K562 (cell line): ENCODE measurements around the gene HOXB6. TPM values are rescaled to one million over a fixed set of nuclear protein-coding genes. Genes with fewer than 3 reads are reported as not detected.

ENCODE experiments used
- CBX3 ChIP-seq, 2 experiments: IDR thresholded peaks; 1 replicate in 1 of 2; 2 replicates in 1 of 2; pipeline ENCODE4 v1.6.1; 2012; ENCODE audit warnings: inconsistent platforms in 2 of 2, low read length in 2 of 2, borderline replicate concordance in 1 of 2, control low read depth in 1 of 2
- CHD4 ChIP-seq: fragments of 200-600 bp; sonication (generic); IDR thresholded peaks from 3 replicates; pipeline ENCODE4 v1.6.1; 2012; ENCODE audit warnings: low read depth, mild to moderate bottlenecking, mixed read lengths, low read length, inconsistent platforms; ENCODE audit not compliant: insufficient read depth, insufficient replicate concordance, poor library complexity, severe bottlenecking
- DPF2 ChIP-seq: fragments of 450-650 bp; IDR thresholded peaks from 2 replicates; pipeline ENCODE4 v1.6.1; 2016
- ESRRA ChIP-seq: fragments of 450-650 bp; IDR thresholded peaks from 2 replicates; pipeline ENCODE4 v1.6.1; 2014; ENCODE audit warnings: low read depth, mild to moderate bottlenecking, moderate library complexity, borderline replicate concordance
- HMG20A ChIP-seq: fragments of 450-650 bp; formaldehyde crosslinking; conservative IDR thresholded peaks from 2 replicates; pipeline ENCODE4 v1.4.0; 2020; ENCODE audit warnings: mild to moderate bottlenecking, mixed read lengths
- MAFF ChIP-seq: IDR thresholded peaks from 2 replicates; pipeline ENCODE4 v1.6.1; 2012; ENCODE audit warnings: low read length, improper control_type of control experiment
- MAFK ChIP-seq: IDR thresholded peaks from 2 replicates; pipeline ENCODE4 v1.6.1; 2011; ENCODE audit warnings: low read length, improper control_type of control experiment
- MCM2 ChIP-seq: fragments of 450-650 bp; IDR thresholded peaks from 2 replicates; pipeline ENCODE4 v1.6.1; 2017; ENCODE audit warnings: low read depth, mild to moderate bottlenecking
- NCOA2 ChIP-seq, 2 experiments: fragments of 450-650 bp; IDR thresholded peaks; 2 replicates each; pipeline ENCODE4 v1.6.1; 2018; ENCODE audit warnings: mild to moderate bottlenecking in 2 of 2, moderate library complexity in 1 of 2; ENCODE audit not compliant: partially characterized antibody in 2 of 2
- NCOA6 ChIP-seq: fragments of 450-650 bp; IDR thresholded peaks from 2 replicates; pipeline ENCODE4 v1.6.1; 2017; ENCODE audit warnings: mild to moderate bottlenecking
- NKRF ChIP-seq: fragments of 450-650 bp; IDR thresholded peaks from 2 replicates; pipeline ENCODE4 v1.6.1; 2016; ENCODE audit warnings: borderline replicate concordance
- SMAD3 ChIP-seq: fragments of 450-650 bp; formaldehyde crosslinking; conservative IDR thresholded peaks from 2 replicates; pipeline ENCODE4 v1.4.0; 2020; ENCODE audit warnings: mild to moderate bottlenecking
- SOX6 ChIP-seq: fragments of 450-650 bp; IDR thresholded peaks from 2 replicates; pipeline ENCODE4 v1.6.1; 2014; ENCODE audit warnings: mild to moderate bottlenecking
- THAP7 ChIP-seq: fragments of 250-450 bp; sonication (Bioruptor Pico); IDR thresholded peaks from 2 replicates; pipeline ENCODE4 v1.5.0; 2021
- ZBTB5 ChIP-seq: fragments of 450-650 bp; IDR thresholded peaks from 2 replicates; pipeline ENCODE4 v1.6.1; 2017; ENCODE audit warnings: antibody characterized with exemption
- ZKSCAN3 ChIP-seq: fragments of 250-450 bp; sonication (Bioruptor Pico); IDR thresholded peaks from 2 replicates; pipeline ENCODE4 v1.4.0; 2020
- ZNF217 ChIP-seq: sonication (generic); formaldehyde crosslinking; IDR thresholded peaks from 2 replicates; pipeline ENCODE4 v1.8.0; 2022; ENCODE audit warnings: mild to moderate bottlenecking, missing genetic modification reagents
- ZNF316 ChIP-seq: fragments of 450-650 bp; IDR thresholded peaks from 2 replicates; pipeline ENCODE4 v1.6.1; 2016
- ZNF551 ChIP-seq: fragments of 250-450 bp; sonication (Bioruptor Pico); IDR thresholded peaks from 2 replicates; pipeline ENCODE4 v1.5.0; 2021; ENCODE audit warnings: mild to moderate bottlenecking, moderate library complexity
- polyA plus RNA-seq, 8 experiments: library from polyadenylated mRNA; depleted of rRNA in 4 of 8; stranded (reverse) in 5 of 8; unstranded in 3 of 8; fragments of >200 nt; fragmentation: Nextera tagmentation in 2 of 8; fragmentation: Illumina TruSeq in 1 of 8; extraction: Ambion mirVana in 2 of 8; extraction: Trizol in 1 of 8; gene quantifications; 2 replicates each; pipeline versions ENCODE4 v1.2.1 to v1.2.3, GENCODE V29; 2011 to 2014; ENCODE audit warnings: inconsistent platforms in 1 of 8, missing spikeins in 1 of 8
- total RNA-seq, 7 experiments: library from RNA; depleted of rRNA in 6 of 7; stranded (reverse); fragments of >200 nt in 6 of 7; fragmentation: Illumina TruSeq in 2 of 7; extraction: Trizol in 2 of 7; gene quantifications; 2 replicates each; pipeline versions ENCODE4 v1.2.1 to v1.2.3, GENCODE V29; 2011 to 2021; ENCODE audit warnings: low replicate concordance in 1 of 7
- TF ChIP-seq, protein P1 (sequence below): IDR thresholded peaks from 2 replicates; pipeline ENCODE4 v1.6.1; 2011; ENCODE audit not compliant: insufficient read length; ENCODE audit errors: extremely low read depth
- TF ChIP-seq, protein P2 (sequence below), 2 experiments: fragments of 450-650 bp in 1 of 2; sonication (generic) in 1 of 2; formaldehyde crosslinking in 1 of 2; IDR thresholded peaks in 1 of 2; conservative IDR thresholded peaks in 1 of 2; 2 replicates each; pipeline versions ENCODE4 v1.6.1 to v1.8.1; 2016 to 2023; ENCODE audit warnings: mild to moderate bottlenecking in 2 of 2, moderate library complexity in 2 of 2, inconsistent platforms in 1 of 2, missing genetic modification reagents in 1 of 2
- TF ChIP-seq, protein P3 (sequence below): fragments of 200-800 bp; sonication (Bioruptor generic); IDR thresholded peaks from 2 replicates; pipeline ENCODE4 v1.6.1; 2017; ENCODE audit warnings: missing genetic modification characterization, missing compliant biosample characterization

The HOXB6 gene
- total and polyA plus RNA-seq, 9 of the 15 experiments (the other 6 are each of a cell fraction or from before 2014, with no cell fraction given) = 1.2 to 14.8 (median 4.9) TPM

- TF ChIP-seq MAFK (peak; percentile 50), THAP7 (CRISPR knock-in tag) (no peak), ZNF316 (peak; percentile 94), CBX3 (IDR thresholded peaks at IDR 0.05; ENCODE audit: borderline replicate concordance in 1 of 2, low read length in 2 of 2) (no peak), ZNF551 (no peak), CHD4 (no peak), DPF2 (0 out of 2 replicates have a peak, but pooled peaks have one; percentile 9), HMG20A (CRISPR knock-in tag) (no peak), MAFF (peak; percentile 25; the same call in 1 of the 2 replicates), ZNF217 (CRISPR knock-in tag) (no peak), SMAD3 (CRISPR knock-in tag) (no peak), ZKSCAN3 (CRISPR knock-in tag) (no peak), NCOA2 (IDR thresholded peaks at IDR 0.05; ENCODE audit: partially characterized antibody in 2 of 2) (no peak), NKRF (no peak), ZBTB5 (no peak), SOX6 (no peak), ESRRA (no peak), NCOA6 (no peak), MCM2 (no peak)
- TF ChIP-seq, protein P1, sequence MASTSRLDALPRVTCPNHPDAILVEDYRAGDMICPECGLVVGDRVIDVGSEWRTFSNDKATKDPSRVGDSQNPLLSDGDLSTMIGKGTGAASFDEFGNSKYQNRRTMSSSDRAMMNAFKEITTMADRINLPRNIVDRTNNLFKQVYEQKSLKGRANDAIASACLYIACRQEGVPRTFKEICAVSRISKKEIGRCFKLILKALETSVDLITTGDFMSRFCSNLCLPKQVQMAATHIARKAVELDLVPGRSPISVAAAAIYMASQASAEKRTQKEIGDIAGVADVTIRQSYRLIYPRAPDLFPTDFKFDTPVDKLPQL = no peak
- TF ChIP-seq, protein P2, sequence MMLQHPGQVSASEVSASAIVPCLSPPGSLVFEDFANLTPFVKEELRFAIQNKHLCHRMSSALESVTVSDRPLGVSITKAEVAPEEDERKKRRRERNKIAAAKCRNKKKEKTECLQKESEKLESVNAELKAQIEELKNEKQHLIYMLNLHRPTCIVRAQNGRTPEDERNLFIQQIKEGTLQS (IDR thresholded peaks at IDR 0.05) = 0 out of 2 replicates have a peak, but pooled peaks have one; percentile 15
- TF ChIP-seq, protein P2 (CRISPR knock-in tag; conservative IDR thresholded peaks at IDR 0.05) = no peak
- TF ChIP-seq, protein P3, sequence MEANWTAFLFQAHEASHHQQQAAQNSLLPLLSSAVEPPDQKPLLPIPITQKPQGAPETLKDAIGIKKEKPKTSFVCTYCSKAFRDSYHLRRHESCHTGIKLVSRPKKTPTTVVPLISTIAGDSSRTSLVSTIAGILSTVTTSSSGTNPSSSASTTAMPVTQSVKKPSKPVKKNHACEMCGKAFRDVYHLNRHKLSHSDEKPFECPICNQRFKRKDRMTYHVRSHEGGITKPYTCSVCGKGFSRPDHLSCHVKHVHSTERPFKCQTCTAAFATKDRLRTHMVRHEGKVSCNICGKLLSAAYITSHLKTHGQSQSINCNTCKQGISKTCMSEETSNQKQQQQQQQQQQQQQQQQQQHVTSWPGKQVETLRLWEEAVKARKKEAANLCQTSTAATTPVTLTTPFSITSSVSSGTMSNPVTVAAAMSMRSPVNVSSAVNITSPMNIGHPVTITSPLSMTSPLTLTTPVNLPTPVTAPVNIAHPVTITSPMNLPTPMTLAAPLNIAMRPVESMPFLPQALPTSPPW = 0 out of 2 replicates have a peak, but pooled peaks have one; percentile 27
Measured at GRCh38 chr17:48609033-48609432, 4.2 kb upstream of the HOXB6 start (continued).
